ENCODE measurements around the gene DUSP16.

DUSP16 gene

GRCh38 chr12:12428961-12429657 is 133.6 kb downstream of the DUSP16 start:
- peak; percentile 30 for DNase-seq

- peak; percentile 46 for DNase-seq
Observed at GRCh38 chr12:12428047-12428446, 134.6 kb downstream of the DUSP16 start.

GRCh38 chr12:12427568-12427967 is 135.1 kb downstream of the DUSP16 start:
- DNase-seq: no peak

- peak; percentile 32 for DNase-seq
Observed at GRCh38 chr12:12425616-12426015, 137.0 kb downstream of the DUSP16 start.

- no peak for DNase-seq
Observed at GRCh38 chr12:12425001-12425400, 137.7 kb downstream of the DUSP16 start.
